Breast epithelium (tissue), 3 donors: ENCODE results near the gene SMIM1.

Experiments used
- POLR2AphosphoS5 ChIP-seq, 3 donors: sonication (generic); formaldehyde crosslinking; IDR thresholded peaks; one replicate each; pipeline ENCODE4 v1.6.1; 2017; ENCODE audit warnings: antibody characterized with exemption in 3 of 3
- TF ChIP-seq, protein P1 (sequence below), 3 donors: fragments of 450-650 bp; IDR thresholded peaks; one replicate each; pipeline ENCODE4 v1.5.1; 2016 to 2017; ENCODE audit warnings: antibody characterized with exemption in 3 of 3, mild to moderate bottlenecking in 3 of 3, moderate library complexity in 3 of 3

DNA sequence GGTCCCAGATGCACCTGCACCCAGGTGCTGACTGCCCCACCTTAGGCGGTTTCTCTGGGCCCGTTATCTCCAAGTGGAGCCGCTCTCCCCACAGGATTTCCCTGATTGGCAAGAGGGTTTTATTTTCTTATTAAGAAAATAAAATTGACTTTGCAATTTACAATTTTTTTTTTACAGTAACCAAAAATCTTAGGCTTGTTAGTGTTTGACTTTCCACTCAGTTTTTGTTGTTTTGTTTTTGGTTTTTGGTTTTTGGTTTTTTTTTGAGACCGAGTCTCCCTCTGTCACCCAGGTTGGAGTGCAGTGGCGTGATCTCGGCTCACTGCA, 25.1 kb upstream of the SMIM1 start:
- TF ChIP-seq, protein P1, sequence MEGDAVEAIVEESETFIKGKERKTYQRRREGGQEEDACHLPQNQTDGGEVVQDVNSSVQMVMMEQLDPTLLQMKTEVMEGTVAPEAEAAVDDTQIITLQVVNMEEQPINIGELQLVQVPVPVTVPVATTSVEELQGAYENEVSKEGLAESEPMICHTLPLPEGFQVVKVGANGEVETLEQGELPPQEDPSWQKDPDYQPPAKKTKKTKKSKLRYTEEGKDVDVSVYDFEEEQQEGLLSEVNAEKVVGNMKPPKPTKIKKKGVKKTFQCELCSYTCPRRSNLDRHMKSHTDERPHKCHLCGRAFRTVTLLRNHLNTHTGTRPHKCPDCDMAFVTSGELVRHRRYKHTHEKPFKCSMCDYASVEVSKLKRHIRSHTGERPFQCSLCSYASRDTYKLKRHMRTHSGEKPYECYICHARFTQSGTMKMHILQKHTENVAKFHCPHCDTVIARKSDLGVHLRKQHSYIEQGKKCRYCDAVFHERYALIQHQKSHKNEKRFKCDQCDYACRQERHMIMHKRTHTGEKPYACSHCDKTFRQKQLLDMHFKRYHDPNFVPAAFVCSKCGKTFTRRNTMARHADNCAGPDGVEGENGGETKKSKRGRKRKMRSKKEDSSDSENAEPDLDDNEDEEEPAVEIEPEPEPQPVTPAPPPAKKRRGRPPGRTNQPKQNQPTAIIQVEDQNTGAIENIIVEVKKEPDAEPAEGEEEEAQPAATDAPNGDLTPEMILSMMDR (IDR thresholded peaks at IDR 0.05): no peak
- no peak for TF ChIP-seq POLR2AphosphoS5 (IDR thresholded peaks at IDR 0.05)
